ENCODE measurements around the gene B3GAT1. TPM values are rescaled to one million over a fixed set of nuclear protein-coding genes. Genes with fewer than 3 reads are reported as not detected.

B3GAT1 gene
- polyA plus RNA-seq, 1 of the 3 experiments (the other 2 are of a cell fraction), result 0.15 TPM

DNA sequence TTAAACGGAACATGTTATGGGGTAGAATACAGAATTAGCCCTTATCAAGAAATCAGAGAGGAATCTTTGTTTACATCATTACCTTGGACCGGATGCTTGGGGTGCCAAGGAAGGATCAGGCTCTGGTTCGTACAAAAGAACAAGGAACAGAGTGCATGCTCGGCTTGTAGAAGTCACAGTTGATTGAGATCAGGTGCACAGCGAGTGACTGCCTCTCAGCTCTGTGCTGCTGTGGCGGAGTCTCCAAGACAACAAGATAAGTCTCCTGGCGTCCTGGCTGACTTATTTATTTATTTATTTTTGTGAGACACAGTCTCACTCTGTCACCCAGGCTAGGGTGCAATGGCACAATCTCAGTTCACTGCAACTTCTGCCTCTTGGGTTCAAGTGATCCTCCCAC lies 48.5 kb downstream of the B3GAT1 start:
- Histone ChIP-seq H2AFZ (ENCODE audit: low read depth) (no peak overlapping the region), H3K4me3 (ENCODE audit: low read depth in 2 of 2, low read length in 1 of 2) (no peak overlapping the region), H3K27me3 (ENCODE audit: insufficient read depth) (no peaks in the 10 kb centered on the region), H3K79me2 (ENCODE audit: insufficient read depth) (no peaks in the 10 kb centered on the region), H3F3A (replicated peaks; ENCODE audit: insufficient read depth) (no peaks in the 10 kb centered on the region), H3K4me2 (no peak overlapping the region), H4K20me1 (ENCODE audit: insufficient read depth) (no peaks in the 10 kb centered on the region), H3K27ac (ENCODE audit: low read depth in 2 of 2, low read length in 1 of 2) (no peak overlapping the region), H3K36me3 (replicated peaks in 1 of 2; ENCODE audit: control insufficient read depth in 1 of 2, insufficient read depth in 2 of 2, low read length in 1 of 2) (no peaks in the 10 kb centered on the region), H3K9me2 (no peaks in the 10 kb centered on the region), H3K9ac (no peak overlapping the region), H3K9me3 (no peaks in the 10 kb centered on the region), H3K4me1 (ENCODE audit: control insufficient read depth in 1 of 2, insufficient read depth in 2 of 2, low read depth in 1 of 2, low read length in 1 of 2) (no peaks in the 10 kb centered on the region; a peak in 1 of 4 replicates)
- TF ChIP-seq, protein P1, sequence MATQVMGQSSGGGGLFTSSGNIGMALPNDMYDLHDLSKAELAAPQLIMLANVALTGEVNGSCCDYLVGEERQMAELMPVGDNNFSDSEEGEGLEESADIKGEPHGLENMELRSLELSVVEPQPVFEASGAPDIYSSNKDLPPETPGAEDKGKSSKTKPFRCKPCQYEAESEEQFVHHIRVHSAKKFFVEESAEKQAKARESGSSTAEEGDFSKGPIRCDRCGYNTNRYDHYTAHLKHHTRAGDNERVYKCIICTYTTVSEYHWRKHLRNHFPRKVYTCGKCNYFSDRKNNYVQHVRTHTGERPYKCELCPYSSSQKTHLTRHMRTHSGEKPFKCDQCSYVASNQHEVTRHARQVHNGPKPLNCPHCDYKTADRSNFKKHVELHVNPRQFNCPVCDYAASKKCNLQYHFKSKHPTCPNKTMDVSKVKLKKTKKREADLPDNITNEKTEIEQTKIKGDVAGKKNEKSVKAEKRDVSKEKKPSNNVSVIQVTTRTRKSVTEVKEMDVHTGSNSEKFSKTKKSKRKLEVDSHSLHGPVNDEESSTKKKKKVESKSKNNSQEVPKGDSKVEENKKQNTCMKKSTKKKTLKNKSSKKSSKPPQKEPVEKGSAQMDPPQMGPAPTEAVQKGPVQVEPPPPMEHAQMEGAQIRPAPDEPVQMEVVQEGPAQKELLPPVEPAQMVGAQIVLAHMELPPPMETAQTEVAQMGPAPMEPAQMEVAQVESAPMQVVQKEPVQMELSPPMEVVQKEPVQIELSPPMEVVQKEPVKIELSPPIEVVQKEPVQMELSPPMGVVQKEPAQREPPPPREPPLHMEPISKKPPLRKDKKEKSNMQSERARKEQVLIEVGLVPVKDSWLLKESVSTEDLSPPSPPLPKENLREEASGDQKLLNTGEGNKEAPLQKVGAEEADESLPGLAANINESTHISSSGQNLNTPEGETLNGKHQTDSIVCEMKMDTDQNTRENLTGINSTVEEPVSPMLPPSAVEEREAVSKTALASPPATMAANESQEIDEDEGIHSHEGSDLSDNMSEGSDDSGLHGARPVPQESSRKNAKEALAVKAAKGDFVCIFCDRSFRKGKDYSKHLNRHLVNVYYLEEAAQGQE (IDR thresholded peaks at IDR 0.05; ENCODE audit: low read depth, low read length), result no peak
- TF ChIP-seq RAD21 (IDR thresholded peaks at IDR 0.05; ENCODE audit: low read length) (no peak), POLR2AphosphoS5 (IDR thresholded peaks at IDR 0.05; ENCODE audit: low read depth, low read length) (no peak), GATA2 (CRISPR knock-in tag; IDR thresholded peaks at IDR 0.05) (no peak), EP300 (IDR thresholded peaks at IDR 0.05; ENCODE audit: borderline replicate concordance in 1 of 2, low read depth in 1 of 2, low read length in 1 of 2) (no peak), TEAD4 (IDR thresholded peaks at IDR 0.05; ENCODE audit: borderline replicate concordance, insufficient read depth) (no peak), FOXJ3 (CRISPR knock-in tag; IDR thresholded peaks at IDR 0.05) (no peak), ELF1 (IDR thresholded peaks at IDR 0.05) (no peak), MXI1 (IDR thresholded peaks at IDR 0.05; ENCODE audit: low read depth, low read length) (no peak), SIN3A (IDR thresholded peaks at IDR 0.05; ENCODE audit: borderline replicate concordance, low read depth, low read length) (no peak), SMC3 (IDR thresholded peaks at IDR 0.05; ENCODE audit: low read depth, low read length) (no peak), NFIC (IDR thresholded peaks at IDR 0.05; ENCODE audit: borderline replicate concordance) (no peak), NRF1 (IDR thresholded peaks at IDR 0.05; ENCODE audit: low read depth, low read length) (no peak), TAF1 (IDR thresholded peaks at IDR 0.05; ENCODE audit: borderline replicate concordance, low read depth, low read length) (no peak), GABPA (IDR thresholded peaks at IDR 0.05; ENCODE audit: low read depth) (no peak), RFX5 (IDR thresholded peaks at IDR 0.05; ENCODE audit: low read length) (no peak), FOSL2 (IDR thresholded peaks at IDR 0.05; ENCODE audit: borderline replicate concordance, low read depth) (no peak)
- TF ChIP-seq, protein P2, sequence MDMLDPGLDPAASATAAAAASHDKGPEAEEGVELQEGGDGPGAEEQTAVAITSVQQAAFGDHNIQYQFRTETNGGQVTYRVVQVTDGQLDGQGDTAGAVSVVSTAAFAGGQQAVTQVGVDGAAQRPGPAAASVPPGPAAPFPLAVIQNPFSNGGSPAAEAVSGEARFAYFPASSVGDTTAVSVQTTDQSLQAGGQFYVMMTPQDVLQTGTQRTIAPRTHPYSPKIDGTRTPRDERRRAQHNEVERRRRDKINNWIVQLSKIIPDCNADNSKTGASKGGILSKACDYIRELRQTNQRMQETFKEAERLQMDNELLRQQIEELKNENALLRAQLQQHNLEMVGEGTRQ (IDR thresholded peaks at IDR 0.05; ENCODE audit: borderline replicate concordance, low read depth, low read length), result no peak
- TF ChIP-seq, protein P3, sequence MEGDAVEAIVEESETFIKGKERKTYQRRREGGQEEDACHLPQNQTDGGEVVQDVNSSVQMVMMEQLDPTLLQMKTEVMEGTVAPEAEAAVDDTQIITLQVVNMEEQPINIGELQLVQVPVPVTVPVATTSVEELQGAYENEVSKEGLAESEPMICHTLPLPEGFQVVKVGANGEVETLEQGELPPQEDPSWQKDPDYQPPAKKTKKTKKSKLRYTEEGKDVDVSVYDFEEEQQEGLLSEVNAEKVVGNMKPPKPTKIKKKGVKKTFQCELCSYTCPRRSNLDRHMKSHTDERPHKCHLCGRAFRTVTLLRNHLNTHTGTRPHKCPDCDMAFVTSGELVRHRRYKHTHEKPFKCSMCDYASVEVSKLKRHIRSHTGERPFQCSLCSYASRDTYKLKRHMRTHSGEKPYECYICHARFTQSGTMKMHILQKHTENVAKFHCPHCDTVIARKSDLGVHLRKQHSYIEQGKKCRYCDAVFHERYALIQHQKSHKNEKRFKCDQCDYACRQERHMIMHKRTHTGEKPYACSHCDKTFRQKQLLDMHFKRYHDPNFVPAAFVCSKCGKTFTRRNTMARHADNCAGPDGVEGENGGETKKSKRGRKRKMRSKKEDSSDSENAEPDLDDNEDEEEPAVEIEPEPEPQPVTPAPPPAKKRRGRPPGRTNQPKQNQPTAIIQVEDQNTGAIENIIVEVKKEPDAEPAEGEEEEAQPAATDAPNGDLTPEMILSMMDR (IDR thresholded peaks at IDR 0.05), result no peak
- DNase-seq, result no peak
- ChIA-PET POLR2A (no interaction called here), CTCF (no interaction called here)
- 76% methylated on average over 7 of the region's 7 CpGs for WGBS (ENCODE audit: low lambda C conversion rate)

All from SK-N-SH (cell line).